ENCODE results near the gene HRH2.

Gene HRH2

GRCh38 chr5:175688352-175689146 lies 30.7 kb downstream of the HRH2 start:
- TF ChIP-seq CTCF (IDR thresholded peaks at IDR 0.05; ENCODE audit: unreplicated experiment in 3 of 3), result no peak
- Mint-ChIP-seq H3K9me3 (no peaks in the 10 kb centered on the region), H3K4me1 (peaks cover 6% of the 10 kb centered on the region), H3K36me3 (ENCODE audit: low read depth) (no peaks in the 10 kb centered on the region), H3K27me3 (ENCODE audit: low read depth) (peaks cover 27% of the 10 kb centered on the region), H3K27ac (no peak overlapping the region), H3K4me3 (no peak overlapping the region)

GRCh38 chr5:175689147-175689991 lies 31.5 kb downstream of the HRH2 start:
- Mint-ChIP-seq H3K4me3 (no peak overlapping the region), H3K27ac (no peak overlapping the region), H3K9me3 (no peaks in the 10 kb centered on the region), H3K27me3 (ENCODE audit: low read depth) (peaks cover 27% of the 10 kb centered on the region), H3K36me3 (ENCODE audit: low read depth) (no peaks in the 10 kb centered on the region), H3K4me1 (peaks cover 11% of the 10 kb centered on the region)
- no peak for TF ChIP-seq CTCF (IDR thresholded peaks at IDR 0.05; ENCODE audit: unreplicated experiment in 3 of 3)

- Mint-ChIP-seq H3K4me1 (peaks cover 14% of the 10 kb centered on the region), H3K27me3 (ENCODE audit: low read depth) (peaks cover 21% of the 10 kb centered on the region), H3K36me3 (ENCODE audit: low read depth) (no peaks in the 10 kb centered on the region), H3K27ac (no peak overlapping the region), H3K4me3 (no peak overlapping the region), H3K9me3 (no peaks in the 10 kb centered on the region)
- no peak for TF ChIP-seq CTCF (IDR thresholded peaks at IDR 0.05; ENCODE audit: unreplicated experiment in 3 of 3)
Observed at GRCh38 chr5:175690025-175690424, 32.2 kb downstream of the HRH2 start.

GRCh38 chr5:175690586-175690985 lies 32.7 kb downstream of the HRH2 start:
- Mint-ChIP-seq H3K36me3 (ENCODE audit: low read depth) (no peaks in the 10 kb centered on the region), H3K27me3 (ENCODE audit: low read depth) (peaks cover 19% of the 10 kb centered on the region), H3K4me3 (no peak overlapping the region), H3K27ac (no peak overlapping the region), H3K4me1 (peaks cover 19% of the 10 kb centered on the region), H3K9me3 (no peaks in the 10 kb centered on the region)
- TF ChIP-seq CTCF (IDR thresholded peaks at IDR 0.05; ENCODE audit: unreplicated experiment in 3 of 3), result no peak

- peaks cover 20% of the 10 kb centered on the region for H3K4me1 Mint-ChIP-seq
Observed at GRCh38 chr5:175691761-175692160, 33.9 kb downstream of the HRH2 start.

More at GRCh38 chr5:175691761-175692160, 33.9 kb downstream of the HRH2 start:
- peaks cover 14% of the 10 kb centered on the region for H3K27me3 Mint-ChIP-seq (ENCODE audit: low read depth)
- H3K27ac Mint-ChIP-seq, result no peak overlapping the region
- H3K9me3 Mint-ChIP-seq, result no peaks in the 10 kb centered on the region
- H3K36me3 Mint-ChIP-seq (ENCODE audit: low read depth), result no peaks in the 10 kb centered on the region
- TF ChIP-seq CTCF (IDR thresholded peaks at IDR 0.05; ENCODE audit: unreplicated experiment in 3 of 3), result no peak
- H3K4me3 Mint-ChIP-seq, result no peak overlapping the region

Data from nephron (organoid).